NCI-H510A treated with DMSO at 0.1 percent for 48 hours (cell line): ENCODE results near the gene UHRF1.
"Not testable (repeated sequence)": the region's sequence is repeated elsewhere in the genome, so short reads cannot be mapped to it uniquely, and the experiment has no call there.

Experiments used
- DNase-seq: peaks from one replicate; lab custom pipeline; 2025; lab: John Stamatoyannopoulos, UW

UHRF1 gene

DNA sequence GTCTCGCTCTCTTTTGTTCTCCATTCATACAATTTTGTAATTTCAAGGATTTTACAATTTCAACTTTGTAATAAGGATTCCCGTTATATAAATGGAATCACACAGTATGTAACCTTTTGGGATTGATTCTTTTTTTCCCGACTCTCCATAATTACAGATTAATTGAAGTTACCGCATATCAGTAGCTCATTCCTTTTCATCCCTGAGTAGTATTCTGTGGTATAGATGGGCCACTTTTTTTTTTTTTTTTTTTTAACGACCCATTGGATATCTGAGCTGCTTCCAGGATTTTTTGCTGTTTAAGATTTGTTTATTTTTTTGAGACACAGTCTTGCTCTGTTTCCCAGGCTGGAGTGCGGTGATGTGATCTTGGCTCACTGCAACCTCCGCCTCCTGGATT is 27.8 kb downstream of the UHRF1 start:
- DNase-seq, result no peak

DNA sequence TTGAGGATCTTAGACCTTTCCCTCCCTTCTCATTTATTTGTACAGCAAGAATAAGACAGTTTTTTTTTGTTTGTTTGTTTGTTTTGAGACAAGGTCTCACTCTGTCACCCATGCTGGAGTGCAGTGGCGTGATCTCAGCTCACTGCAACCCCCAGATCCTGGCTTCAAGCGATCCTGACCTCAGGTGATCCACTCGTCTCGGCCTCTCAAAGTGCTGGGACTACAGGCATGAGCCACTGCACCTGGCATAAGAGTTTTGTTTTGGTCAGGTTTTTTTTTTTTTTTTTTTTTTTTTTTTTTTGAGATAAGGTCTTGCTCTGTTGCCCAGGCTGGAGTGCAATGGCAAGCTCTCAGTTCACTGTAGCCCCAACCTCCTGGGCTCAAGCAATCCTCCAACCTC is 29.2 kb downstream of the UHRF1 start:
- DNase-seq, result not testable (repeated sequence)

DNA sequence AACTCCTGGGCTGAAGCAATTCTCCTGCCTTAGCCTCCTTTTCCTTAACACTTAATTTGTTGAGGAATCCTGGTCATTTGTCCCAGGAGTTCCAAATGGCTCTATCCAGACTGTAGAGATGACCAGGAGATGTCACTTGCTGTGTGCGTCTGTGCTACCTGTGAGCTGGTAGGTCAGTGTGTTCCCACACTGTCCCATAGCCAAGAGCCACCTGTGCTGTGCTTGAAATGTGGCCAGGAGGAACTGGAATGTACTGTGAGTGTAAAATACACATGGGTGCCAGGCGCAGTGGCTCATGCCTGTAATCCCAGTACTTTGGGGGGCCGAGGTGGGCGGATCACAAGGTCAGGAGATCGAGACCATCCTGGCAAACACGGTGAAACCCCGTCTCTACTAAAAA is 30.2 kb downstream of the UHRF1 start:
- DNase-seq, result no peak

DNA sequence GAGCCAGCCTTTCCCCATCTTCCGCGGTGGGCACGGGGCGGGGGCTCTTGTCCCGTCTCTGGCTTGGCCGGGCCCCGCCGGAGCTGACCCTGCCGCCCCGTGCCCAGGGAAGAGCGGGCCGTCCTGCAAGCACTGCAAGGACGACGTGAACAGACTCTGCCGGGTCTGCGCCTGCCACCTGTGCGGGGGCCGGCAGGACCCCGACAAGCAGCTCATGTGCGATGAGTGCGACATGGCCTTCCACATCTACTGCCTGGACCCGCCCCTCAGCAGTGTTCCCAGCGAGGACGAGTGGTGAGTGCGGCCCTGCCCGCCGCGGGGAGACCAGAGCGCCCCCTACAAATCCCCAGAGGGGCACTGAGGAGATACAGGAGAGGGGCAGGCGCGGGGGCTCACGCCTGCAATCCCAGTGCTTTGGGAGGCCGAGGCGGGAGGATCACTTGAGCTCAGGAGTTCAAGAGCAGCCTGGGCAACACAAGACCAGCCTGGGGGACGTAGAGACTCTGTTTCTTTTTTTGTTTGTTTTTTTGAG is 32.4 kb downstream of the UHRF1 start:
- not testable (repeated sequence) for DNase-seq

DNA sequence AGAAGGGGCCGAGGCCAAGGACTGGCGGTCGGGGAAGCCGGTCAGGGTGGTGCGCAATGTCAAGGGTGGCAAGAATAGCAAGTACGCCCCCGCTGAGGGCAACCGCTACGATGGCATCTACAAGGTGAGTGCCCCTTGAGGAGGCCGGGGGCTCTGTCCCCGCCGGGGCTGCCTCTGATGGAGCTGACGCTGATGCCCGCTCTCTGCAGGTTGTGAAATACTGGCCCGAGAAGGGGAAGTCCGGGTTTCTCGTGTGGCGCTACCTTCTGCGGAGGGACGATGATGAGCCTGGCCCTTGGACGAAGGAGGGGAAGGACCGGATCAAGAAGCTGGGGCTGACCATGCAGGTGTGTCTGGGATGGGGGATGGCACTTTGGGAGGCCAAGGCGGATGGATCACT is 41.3 kb downstream of the UHRF1 start:
- not testable (repeated sequence) for DNase-seq

DNA sequence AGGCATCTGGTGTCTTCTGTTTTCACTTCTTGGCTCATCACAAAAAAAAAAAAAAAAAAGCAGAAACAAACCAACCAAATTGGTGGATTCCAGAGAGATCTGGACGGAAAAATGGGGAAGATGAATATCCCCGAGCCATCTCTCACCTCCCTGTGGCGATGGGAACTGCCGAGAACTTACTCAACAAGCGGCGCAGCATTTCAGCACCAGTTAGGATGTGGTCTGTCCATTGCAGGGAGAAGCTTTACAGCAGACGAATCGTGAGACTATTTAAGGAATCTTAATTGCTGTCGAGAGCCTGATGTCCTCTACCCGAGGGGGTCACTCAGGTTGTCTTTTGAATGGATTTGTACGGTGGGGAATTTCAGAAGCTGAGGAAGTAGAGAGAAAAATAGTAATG is 42.4 kb downstream of the UHRF1 start:
- DNase-seq, result no peak

DNA sequence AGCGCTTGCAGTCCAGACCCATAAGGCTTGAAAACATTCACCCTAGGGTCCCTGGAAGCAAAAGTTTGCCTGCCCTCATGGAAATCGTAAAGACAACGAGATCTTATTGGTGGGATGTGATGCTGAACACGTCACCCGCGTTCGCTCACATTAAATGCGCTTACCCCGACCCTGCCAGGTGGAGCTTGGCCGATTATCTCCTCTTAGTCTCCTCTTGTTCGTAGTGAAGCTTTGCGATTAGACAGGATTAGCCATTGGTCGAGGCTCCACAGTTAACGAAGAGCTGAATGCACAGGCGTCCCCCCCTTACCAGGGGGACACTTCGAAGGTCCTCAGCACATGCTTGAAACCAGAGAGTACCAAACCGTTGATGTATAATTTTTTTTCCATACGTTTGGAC is 43.6 kb downstream of the UHRF1 start:
- DNase-seq, result no peak

DNA sequence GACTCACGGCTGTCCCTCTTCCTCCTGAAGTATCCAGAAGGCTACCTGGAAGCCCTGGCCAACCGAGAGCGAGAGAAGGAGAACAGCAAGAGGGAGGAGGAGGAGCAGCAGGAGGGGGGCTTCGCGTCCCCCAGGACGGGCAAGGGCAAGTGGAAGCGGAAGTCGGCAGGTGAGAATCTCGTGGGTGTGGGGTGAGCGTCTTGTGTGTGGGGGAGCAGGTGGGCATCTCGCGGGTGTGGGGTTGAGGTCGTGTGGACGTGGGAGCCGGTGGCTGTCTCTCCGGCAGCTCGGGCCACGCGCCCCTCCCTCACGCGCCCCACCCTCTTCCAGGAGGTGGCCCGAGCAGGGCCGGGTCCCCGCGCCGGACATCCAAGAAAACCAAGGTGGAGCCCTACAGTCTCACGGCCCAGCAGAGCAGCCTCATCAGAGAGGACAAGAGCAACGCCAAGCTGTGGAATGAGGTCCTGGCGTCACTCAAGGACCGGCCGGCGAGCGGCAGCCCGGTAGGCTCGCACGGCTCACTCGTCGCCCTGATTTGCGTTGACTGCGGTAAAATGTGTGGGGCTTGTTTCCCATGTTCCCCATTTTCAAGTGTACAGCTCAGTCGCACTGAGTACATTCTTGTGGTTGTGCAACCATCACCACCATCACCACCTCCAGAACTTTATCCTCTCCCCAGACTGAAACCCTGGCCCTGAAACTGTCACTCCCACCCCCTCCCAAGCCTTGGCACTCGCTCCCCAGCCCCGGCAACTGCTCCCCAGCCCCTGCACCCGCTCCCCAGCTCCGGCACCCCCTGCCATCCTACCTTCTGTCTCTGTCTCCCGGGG is 45.2 kb downstream of the UHRF1 start:
- not testable (repeated sequence) for DNase-seq

DNA sequence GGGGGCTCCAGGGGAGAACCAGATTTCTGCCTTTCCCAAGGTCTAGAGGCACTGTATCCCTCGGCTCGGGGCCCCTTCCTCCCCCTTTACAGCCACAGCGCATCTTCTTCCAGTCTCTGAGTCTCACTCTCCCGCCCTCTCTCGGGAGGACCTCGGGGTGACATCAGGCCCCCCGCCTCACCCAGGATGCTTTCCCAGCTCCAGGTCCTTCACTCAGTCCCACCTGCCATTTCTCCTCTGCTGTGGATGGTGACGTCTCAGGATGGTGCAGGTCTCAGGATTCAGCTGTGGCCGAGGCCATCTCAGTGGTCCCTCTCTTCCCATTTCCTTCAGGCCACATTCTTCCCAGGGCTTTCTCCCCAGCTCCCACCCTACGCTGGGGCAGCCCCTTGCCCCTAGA is 46.0 kb downstream of the UHRF1 start:
- DNase-seq, result no peak

DNA sequence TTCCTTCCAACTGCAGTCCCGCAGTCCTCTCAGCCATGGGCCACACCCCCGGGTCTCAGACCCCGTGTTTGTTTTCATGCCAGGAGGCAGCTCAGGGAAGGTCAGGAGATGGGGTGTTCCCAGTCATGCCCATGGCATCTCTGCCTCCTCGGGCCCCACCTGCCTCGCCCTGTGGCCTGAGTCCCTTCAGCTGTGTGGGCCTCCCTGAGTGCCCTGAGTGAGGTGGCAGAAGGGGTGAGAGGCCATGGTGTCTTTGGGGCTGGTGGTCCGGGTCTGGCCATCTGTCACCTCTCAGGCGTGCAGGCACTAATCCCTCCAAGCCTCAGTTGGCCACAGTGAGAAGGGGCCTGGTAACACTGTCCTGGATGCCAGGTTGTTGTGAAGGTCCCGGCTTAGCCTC is 48.7 kb downstream of the UHRF1 start:
- DNase-seq, result no peak

DNA sequence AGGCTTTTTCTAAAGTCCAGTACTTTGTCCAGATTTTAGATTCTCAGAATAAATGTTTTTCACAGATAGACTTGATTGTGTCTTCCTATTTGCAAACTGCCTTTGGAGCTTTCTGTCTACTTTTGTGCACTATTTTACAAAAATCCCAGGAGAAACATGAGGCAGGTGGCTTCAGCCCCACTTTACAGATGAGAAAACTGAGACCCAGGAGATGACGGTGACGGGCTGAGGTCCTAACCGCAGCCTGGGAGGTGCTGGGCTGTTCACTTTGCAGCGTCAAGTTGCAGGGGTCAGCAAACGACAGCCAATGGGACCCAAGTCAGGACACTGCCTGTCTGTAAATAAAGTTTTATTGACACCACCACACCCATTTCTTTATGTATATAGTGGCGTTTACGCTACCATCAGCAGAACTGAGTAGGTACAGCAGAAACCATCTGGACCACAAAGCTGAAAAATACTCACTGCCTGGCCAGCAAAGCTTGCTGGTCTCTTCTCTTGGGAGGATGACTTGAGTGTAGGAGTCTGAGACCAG is 52.9 kb downstream of the UHRF1 start:
- no peak for DNase-seq

DNA sequence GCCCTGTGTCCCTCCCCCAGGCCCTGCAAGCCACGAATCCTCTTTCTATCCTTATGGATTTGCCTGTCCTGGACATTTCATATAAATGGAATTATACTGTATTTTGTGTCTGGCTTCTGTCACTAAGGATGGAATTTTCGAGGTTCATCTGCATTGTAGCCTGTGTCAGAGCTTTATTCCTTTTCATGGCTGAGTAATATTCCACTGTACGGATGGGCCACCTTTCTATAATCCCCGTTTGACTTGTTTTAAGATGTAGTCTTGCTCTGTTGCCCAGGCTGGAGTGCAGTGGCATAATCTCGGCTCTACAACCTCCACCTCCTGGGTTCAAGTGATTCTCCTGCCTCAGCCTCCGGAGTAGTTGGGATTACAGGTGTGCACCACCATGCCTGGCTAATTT is 55.8 kb downstream of the UHRF1 start:
- DNase-seq, result no peak

DNA sequence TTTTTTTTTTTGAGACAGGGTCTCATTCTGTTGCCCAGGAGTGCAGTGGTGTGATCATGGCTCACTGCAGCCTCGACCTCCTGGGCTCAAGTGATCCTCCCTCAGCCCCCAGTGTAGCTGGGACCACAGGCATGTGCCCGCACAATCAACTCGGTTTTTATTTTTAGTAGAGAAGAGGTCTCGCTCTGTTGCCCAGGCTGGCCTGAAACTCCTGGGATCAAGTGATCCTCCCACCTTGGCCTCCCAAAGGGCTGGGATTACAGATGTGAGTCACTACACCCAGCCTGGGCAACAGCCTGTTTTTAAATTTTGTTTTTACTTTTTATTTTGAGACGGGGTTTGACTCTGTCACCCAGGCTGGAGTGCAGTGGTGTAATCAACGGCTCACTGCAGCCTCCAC is 57.3 kb downstream of the UHRF1 start:
- no peak for DNase-seq

DNA sequence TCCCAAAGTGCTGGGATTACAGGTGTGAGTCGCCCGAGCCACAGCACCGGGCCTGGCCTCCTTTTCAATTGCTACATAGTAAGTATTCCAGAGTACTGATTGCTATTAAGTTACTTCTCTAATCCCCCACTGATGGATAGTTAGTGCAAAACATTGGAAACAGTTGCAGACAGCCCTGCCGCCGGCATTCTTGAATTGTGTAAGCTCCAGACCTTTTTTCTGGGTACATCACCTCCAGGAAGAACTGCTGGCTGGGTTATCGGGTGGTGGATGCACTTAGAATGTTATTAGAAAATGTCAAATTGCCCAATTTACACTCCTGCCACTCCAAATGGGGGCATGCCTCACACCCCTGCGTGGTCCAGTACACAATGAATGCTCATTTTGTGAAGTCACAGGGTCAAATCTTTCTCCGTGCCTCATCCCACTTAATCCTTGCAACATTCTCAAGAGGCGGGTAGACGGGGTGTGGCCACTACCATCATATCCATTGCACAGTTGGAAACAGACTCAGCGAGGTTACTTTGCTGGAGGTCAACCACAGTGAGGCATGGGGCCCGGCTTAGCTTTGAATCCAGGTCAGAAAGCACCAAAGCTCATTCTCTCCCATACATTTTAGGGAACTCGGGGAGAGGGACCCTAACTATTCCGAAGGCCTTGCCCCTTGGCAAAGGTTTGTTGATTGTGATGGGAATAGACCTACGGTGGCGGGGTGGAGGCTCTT is 58.6 kb downstream of the UHRF1 start:
- DNase-seq, result no peak

DNA sequence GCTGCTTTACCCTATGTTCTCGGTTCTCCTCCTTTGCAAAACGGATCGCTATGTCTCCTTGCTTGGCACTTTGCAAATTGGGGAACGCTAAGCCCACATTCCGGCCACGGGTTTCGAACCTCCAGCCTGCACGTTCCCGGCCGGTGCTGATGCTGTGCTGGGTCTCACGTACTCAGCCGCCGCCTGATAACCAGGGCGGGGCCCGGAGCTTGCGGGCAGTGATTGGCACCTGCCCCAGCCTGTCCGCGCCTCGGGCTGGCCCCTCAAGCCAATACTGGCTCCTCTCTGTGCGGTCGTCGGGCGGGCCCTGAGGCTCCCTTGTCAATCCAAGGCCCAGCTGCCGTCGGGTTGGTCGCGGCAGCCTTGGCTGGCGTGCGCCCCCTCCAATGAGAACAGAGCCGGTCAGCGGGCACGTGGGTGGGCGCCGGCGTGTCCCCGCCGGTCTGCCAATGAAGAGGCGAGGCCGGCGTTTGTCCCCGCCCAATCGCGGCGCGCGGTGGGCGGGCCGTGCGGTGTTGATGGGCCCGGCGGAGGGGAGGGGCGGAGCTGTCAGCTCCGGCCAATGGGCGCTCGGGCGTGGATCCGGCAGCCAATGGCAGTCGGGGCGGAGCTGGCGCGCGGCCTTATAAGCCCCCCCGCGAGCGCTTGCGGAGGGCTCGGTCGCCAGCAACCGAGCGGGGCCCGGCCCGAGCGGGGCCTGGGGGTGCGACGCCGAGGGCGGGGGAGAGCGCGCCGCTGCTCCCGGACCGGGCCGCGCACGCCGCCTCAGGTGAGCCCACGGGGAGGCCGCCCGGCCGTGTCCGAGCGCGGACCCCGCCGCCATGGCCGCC is 59.4 kb downstream of the UHRF1 start, which contains the start of gene KDM4B:
Gene KDM4B (plus strand): TSS at position 652 of the 830 bp plus-strand sequence. CDS start 63,778 bp downstream, outside the sequence.
- DNase-seq, result peak; percentile 100

DNA sequence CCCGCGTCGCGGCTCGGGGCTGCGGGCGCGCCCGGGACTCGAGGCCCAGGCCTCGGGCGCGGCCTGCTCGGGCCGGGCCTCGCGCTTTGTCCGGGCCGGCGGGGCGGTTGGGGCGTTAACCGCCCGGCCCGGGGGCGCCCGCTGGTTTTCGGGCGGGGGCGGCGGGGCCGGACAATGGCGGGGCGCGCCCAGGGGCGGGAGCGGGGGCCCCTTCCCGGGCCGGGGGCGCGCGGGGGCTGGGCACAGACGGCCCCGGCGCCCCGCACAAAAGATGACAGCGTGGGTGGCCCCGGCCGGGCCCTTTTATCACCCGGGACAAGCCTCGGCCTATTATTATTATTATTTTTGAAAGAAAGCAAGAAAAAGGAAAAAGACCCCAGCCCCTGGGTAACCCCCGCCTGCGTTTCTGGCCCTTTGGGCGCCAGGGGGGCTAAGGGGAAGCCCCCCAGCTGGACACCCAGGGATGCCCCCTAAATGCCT is 60.0 kb downstream of the UHRF1 start:
- DNase-seq, result no peak

DNA sequence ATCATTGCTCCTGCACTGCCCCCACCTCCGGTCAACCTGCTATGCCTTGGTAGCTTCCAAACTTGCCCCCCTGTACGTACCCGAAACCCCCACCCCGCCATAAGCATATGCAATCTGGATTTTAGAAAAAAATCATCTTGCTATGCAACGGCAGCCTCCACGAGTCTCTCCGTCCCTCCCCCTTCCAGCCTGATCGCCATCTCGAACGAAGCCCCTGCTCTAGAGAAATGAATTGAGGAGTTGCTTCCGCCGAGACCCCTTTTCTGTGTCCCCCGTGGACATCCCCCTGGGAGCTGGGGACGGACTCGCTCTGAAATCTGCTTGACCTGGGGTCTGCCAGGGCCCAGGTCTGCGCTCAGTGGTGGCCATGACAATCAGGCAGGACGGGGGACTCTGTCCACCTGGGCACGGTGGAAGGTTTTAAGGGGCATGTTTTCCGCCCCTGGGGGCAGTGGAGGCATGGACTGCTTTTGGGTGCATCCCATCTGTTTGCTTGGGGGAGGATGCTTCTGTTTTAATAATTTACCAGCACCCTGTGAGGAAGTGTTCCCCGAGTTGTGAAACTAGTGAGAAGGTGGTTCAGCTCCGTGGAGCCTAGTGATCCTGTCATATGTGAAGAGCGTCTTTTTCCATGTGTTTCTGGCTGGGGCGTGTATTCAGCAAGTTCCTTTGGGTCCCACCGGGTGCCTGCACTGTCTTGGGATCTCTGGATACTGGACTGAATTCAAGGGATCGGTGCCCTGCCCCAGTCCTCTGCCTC is 60.7 kb downstream of the UHRF1 start:
- DNase-seq, result peak; percentile 55

DNA sequence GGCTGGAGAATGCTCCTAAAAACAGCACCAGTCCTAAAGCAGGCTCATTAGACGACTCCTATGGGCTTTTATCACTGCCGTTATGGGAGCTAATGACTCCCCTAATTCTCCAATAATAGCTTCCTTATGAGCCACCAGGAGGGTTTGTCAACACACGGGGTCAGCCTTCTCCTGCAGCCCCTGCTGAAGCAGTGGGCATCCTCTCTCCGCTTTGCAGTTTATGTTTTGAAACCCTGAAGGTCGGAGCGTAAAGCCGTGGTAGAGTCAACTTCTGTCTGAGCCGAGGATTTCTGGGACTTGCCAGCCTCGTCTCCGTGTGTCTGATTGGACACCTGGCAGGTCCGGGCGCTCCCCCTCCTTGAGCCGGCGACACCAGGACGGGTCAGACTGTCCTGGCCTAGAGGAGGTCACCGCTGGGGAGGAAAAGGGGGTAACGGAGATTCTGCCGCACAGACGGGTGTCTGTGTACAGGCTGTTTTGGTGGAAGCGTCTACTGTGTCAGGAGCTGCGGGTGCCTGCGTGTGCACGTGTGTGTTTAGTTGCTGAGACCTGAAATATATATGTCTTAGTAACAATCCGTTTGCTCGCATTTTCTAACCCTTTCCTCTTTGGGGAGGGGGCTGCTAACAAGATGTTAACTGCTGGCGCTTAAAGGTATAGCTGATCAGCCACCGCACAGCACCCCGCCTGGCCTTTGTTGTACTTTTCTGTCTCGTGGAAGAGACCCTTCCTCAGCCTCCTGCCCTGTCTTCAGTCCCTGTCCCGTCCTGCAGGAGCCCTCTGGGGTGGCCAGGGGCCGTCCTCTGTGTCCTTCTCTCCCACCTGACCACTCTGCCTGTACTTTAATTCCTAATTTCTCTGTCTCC is 61.5 kb downstream of the UHRF1 start:
- DNase-seq, result peak; percentile 55

DNA sequence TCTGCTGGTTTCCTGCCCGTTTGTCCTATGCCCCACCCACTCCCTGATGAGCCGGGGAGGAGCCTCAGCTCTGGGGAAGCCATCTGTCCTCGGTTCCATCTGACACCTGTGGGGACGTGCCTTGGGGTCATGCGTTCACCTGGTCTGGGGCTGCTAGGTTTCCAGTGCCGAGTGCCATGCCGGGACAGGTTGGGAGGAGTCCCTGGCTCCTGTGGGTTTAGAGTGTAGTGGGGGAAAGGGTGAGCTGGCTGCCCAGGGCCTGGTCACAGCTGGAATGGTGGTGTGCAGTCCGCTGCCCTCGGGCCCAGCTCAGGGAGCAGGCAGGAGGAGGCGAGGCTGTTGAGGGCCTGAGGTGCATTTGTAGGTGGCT is 62.1 kb downstream of the UHRF1 start:
- DNase-seq, result peak; percentile 66
